PFSK-1 (cell line): ENCODE data around the gene SST.

Source experiments
- FOXP2 ChIP-seq: optimal IDR thresholded peaks from 2 replicates; pipeline ENCODE3; 2011; ENCODE audit warnings: borderline replicate concordance, control low read depth, inconsistent platforms; ENCODE audit not compliant: insufficient read depth; ENCODE audit errors: extremely low read length, extremely low read depth
- POLR2AphosphoS5 ChIP-seq: IDR thresholded peaks from 2 replicates; pipeline ENCODE4 v1.6.1; 2012; ENCODE audit warnings: low read depth, mild to moderate bottlenecking, control low read depth, low read length, moderate library complexity
- REST ChIP-seq, 2 experiments: IDR thresholded peaks; 2 replicates each; pipeline versions ENCODE4 v1.6.1 to v1.8.0; 2011 to 2012; ENCODE audit warnings: low read depth in 2 of 2, low read length in 2 of 2, control low read depth in 1 of 2, inconsistent platforms in 1 of 2, mild to moderate bottlenecking in 1 of 2, moderate library complexity in 1 of 2; ENCODE audit not compliant: insufficient read depth in 1 of 2
- SIN3A ChIP-seq: IDR thresholded peaks from 2 replicates; pipeline ENCODE4 v1.6.1; 2012; ENCODE audit warnings: mild to moderate bottlenecking, low read length, moderate library complexity, borderline replicate concordance; ENCODE audit not compliant: insufficient read depth
- TAF1 ChIP-seq: IDR thresholded peaks from 2 replicates; pipeline ENCODE4 v1.6.1; 2012; ENCODE audit warnings: low read length, control low read depth, borderline replicate concordance; ENCODE audit not compliant: insufficient read depth

The SST gene

GRCh38 chr3:187705164-187705563 lies 35.0 kb upstream of the SST start:
- TF ChIP-seq FOXP2: no peak
- no peak for TF ChIP-seq REST (IDR thresholded peaks at IDR 0.05; ENCODE audit: insufficient read depth in 1 of 2, low read depth in 2 of 2, low read length in 2 of 2)
- TF ChIP-seq TAF1: no peak
- TF ChIP-seq POLR2AphosphoS5: no peak
- TF ChIP-seq SIN3A: no peak

GRCh38 chr3:187702507-187703033 lies 32.4 kb upstream of the SST start, which contains the start of gene RTP2:
Gene RTP2 (minus strand): TSS chr3:187702557. CDS start chr3:187702128, 429 bp downstream.
- TF ChIP-seq REST (IDR thresholded peaks at IDR 0.05; ENCODE audit: insufficient read depth in 1 of 2, low read depth in 2 of 2, low read length in 2 of 2) (no peak), SIN3A (no peak), POLR2AphosphoS5 (no peak), FOXP2 (no peak), TAF1 (no peak)

GRCh38 chr3:187700249-187700648 lies 30.1 kb upstream of the SST start:
- TF ChIP-seq FOXP2: no peak
- no peak for TF ChIP-seq REST (IDR thresholded peaks at IDR 0.05; ENCODE audit: insufficient read depth in 1 of 2, low read depth in 2 of 2, low read length in 2 of 2)
- no peak for TF ChIP-seq SIN3A
- TF ChIP-seq TAF1: no peak
- TF ChIP-seq POLR2AphosphoS5: no peak

GRCh38 chr3:187698499-187699399 lies 28.6 kb upstream of the SST start:
- TF ChIP-seq REST (IDR thresholded peaks at IDR 0.05; ENCODE audit: insufficient read depth in 1 of 2, low read depth in 2 of 2, low read length in 2 of 2) (no peak), TAF1 (no peak), SIN3A (no peak), FOXP2 (no peak), POLR2AphosphoS5 (no peak)
